Mucosa of descending colon (tissue), 3 donors: ENCODE data around the gene EXOC3L1. TPM values are rescaled to one million over a fixed set of nuclear protein-coding genes. Genes with fewer than 3 reads are reported as not detected.

ENCODE experiments used
- ATAC-seq: fragments of 200-7000 bp; cut with Tn5 transposase; one replicate; pipeline ENCODE4 v1.9.1; 2020; ENCODE audit warnings: mild to moderate bottlenecking, moderate library complexity
- DNase-seq, 3 donors: peaks; one replicate each; pipeline ENCODE4 v3.0.0-alpha.2; 2020
- H3K36me3 ChIP-seq: fragments of 200-600 bp; one replicate; pipeline ENCODE4 v1.8.0; 2021; ENCODE audit warnings: low read depth, mild to moderate bottlenecking
- H3K4me1 ChIP-seq: fragments of 200-600 bp; one replicate; pipeline ENCODE4 v1.8.0; 2021; ENCODE audit warnings: low read depth, mild to moderate bottlenecking
- H3K4me3 ChIP-seq: fragments of 200-600 bp; one replicate; pipeline ENCODE4 v1.8.0; 2021; ENCODE audit warnings: mild to moderate bottlenecking
- H3K9me3 ChIP-seq: fragments of 200-600 bp; one replicate; pipeline ENCODE4 v1.8.0; 2021; ENCODE audit warnings: mild to moderate bottlenecking
- CTCF ChIP-seq: fragments of 200-600 bp; IDR thresholded peaks from one replicate; pipeline ENCODE4 v1.8.0; 2022; ENCODE audit warnings: antibody characterized with exemption, mild to moderate bottlenecking
- intact Hi-C, 2 donors: fragments of 100-400 bp; cut with DNase I in 1 of 2; cut with micrococcal nuclease in 1 of 2; formaldehyde crosslinking; loops; one replicate each; pipeline versions ENCODE4 v1.11.0 to v1.11.1; 2022; cut with DNase I, micrococcal nuclease
- total RNA-seq, 3 donors: library from RNA; stranded (reverse); fragmentation: NEBNext Ultra II Directional in 2 of 3; extraction: Animal tissue kit (Norgen Biotek cat#: 25700) in 2 of 3; gene quantifications; one replicate each; pipeline versions ENCODE4 v1.2.1 to v1.2.4, GENCODE V29; 2021 to 2023
- donor health status: DM: no; HTN: no; CAD: no; lungs with moderate emphysema.
- donor health status: DM: no; HTN: no; CAD: no.
- donor health status: DM: no; HTN: yes; CAD: no.

EXOC3L1 gene
- total RNA-seq, 3 donors from 2014 or later = 2.6 to 6.8 (median 2.7) TPM

GRCh38 chr16:67169011-67169451 lies 20.9 kb downstream of the EXOC3L1 start:
- DNase-seq (no peak), ATAC-seq (no peak)
- Histone ChIP-seq H3K36me3 (no peaks in the 10 kb centered on the region), H3K4me3 (no peak overlapping the region), H3K4me1 (peaks cover 46% of the 10 kb centered on the region), H3K9me3 (no peaks in the 10 kb centered on the region)
- intact Hi-C loops = no loop called here
- TF ChIP-seq CTCF = no peak

DNA sequence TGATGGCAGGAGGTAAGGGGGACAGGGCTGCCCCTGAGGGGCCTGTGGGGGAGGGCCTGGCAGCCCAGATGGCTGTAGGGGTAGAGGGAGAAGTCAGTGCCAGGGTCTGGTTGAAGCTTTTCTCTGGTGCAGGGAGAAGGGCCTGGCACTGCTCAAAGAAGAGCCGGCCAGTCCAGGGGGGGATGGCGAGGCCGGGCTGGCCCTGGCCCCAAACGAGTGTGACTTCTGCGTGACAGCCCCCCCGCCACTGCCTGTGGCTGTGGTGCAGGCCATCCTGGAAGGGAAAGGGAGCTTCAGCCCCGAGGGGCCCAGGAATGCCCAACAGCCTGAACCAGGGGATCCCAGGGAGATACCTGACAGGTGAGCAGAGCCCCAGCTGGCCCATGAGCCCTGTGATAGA lies 22.3 kb downstream of the EXOC3L1 start:
- no peak for ATAC-seq
- DNase-seq = no peak
- no peak for TF ChIP-seq CTCF
- intact Hi-C loops = no loop called here
- Histone ChIP-seq H3K4me1 (peaks cover 52% of the 10 kb centered on the region), H3K9me3 (no peaks in the 10 kb centered on the region), H3K4me3 (no peak overlapping the region), H3K36me3 (no peaks in the 10 kb centered on the region)

DNA sequence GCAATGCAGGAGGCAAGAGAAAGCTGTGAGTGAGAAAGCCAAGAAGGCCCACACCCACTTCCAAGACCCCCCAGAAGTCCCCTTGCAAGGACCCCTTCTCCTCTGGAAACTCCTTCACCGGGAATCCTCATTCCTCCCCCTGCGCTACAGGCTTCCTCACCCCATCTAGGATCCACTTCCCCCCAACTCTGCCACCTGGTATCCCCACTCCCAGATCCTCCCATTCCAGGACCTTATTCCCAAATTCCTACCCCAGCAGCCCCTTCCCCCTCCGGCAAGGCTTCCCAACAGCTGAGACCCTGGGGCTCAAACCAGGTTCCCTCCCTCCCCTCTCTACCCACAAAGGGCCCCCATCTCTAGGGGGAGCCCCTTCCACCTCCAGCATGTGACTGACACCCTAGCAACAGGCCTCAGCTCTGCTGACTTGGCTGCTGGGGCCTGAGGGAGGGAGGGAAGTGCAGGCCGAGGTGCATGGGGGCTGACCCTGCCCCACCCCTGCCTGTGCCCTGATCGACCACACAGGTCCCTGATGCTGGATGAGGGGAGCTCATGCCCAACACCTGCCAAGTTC lies 23.3 kb downstream of the EXOC3L1 start:
- H3K4me3 ChIP-seq = no peak overlapping the region
- H3K9me3 ChIP-seq = no peaks in the 10 kb centered on the region
- TF ChIP-seq CTCF = no peak
- DNase-seq (no peak), ATAC-seq (no peak)
- intact Hi-C loops = no loop called here
- H3K36me3 ChIP-seq = no peaks in the 10 kb centered on the region
- peaks cover 57% of the 10 kb centered on the region for H3K4me1 ChIP-seq

DNA sequence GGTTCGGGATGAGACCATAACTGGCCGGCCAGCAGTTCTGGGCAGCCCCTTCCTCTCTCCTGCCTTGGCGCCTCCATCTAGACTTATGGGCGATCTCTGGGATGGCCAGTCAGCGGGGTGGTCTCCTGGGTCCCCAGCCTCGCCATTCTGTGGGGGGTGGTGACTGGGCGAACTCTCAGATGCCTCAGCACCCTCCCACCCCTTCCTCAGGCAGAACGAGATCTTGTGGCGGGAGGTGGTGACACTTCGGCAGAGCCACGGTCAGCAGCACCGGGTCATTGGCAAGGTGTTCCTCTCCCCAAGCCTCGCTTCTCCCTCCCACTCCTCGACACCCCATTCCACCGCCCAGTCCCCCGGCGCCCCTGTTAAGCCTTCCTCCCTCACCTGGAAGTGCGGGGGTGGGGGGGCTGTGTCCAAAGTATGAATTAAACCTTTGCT lies 23.8 kb downstream of the EXOC3L1 start:
- Histone ChIP-seq H3K9me3 (no peaks in the 10 kb centered on the region), H3K4me1 (peaks cover 61% of the 10 kb centered on the region), H3K4me3 (no peak overlapping the region), H3K36me3 (no peaks in the 10 kb centered on the region)
- intact Hi-C loops = no loop called here
- no peak for DNase-seq
- no peak for TF ChIP-seq CTCF
- no peak for ATAC-seq

DNA sequence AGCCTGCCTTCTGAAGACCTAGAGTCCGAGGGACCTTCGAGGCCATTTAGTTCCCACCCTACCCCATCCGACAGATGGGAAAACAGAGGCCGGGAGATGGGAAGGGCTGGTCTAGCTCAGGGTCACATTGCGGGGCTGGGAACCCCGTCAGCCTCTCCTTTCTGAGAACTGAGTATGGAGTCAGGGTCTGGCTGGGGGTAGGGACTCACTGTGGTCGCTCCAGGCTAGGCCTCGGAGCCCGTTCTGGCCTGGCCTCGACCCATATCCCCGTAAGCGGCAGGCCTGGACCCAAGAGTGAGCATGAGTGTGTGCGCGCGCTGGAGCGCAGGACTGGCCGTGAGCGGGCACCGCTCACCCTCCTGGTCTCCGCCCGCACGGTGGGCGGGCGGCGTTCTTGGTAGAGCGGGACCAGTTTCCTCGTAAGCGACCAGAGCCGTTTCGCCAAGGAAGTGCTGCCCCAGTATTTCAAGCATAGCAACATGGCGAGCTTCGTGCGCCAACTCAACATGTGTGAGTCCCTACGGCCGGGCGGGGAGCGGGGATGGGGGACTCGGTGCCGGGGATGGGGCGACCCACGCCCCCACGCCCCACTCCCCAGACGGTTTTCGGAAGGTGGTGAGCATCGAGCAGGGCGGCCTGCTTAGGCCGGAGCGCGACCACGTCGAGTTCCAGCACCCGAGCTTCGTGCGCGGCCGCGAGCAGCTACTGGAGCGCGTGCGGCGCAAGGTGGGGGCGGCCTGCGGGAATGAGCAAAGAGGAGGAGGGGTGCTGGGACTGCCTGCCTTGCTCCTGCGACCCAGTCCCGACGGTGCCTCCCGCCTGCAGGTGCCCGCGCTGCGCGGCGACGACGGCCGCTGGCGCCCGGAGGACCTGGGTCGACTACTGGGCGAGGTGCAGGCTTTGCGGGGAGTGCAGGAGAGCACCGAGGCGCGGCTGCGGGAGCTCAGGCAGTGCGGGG lies 24.5 kb downstream of the EXOC3L1 start:
- intact Hi-C loops = no loop called here
- Histone ChIP-seq H3K36me3 (no peaks in the 10 kb centered on the region), H3K9me3 (no peaks in the 10 kb centered on the region), H3K4me3 (no peak overlapping the region), H3K4me1 (peaks cover 57% of the 10 kb centered on the region)
- TF ChIP-seq CTCF = no peak
- peak; percentile 2 for ATAC-seq
- DNase-seq = no peak
